HG03378 (cell line): ENCODE results near the gene CRIM1.
"Not testable (repeated sequence)": the region's sequence is repeated elsewhere in the genome, so short reads cannot be mapped to it uniquely, and the experiment has no call there.

Experiments
- ATAC-seq: cut with Tn5 transposase; IDR thresholded peaks from one replicate; pipeline ENCODE4 v1.9.1; 2021; ENCODE audit warnings: mild to moderate bottlenecking, moderate library complexity; ENCODE audit not compliant: unreplicated experiment

Gene CRIM1

GRCh38 chr2:36355151-36355889, at the start of gene CRIM1:
Gene CRIM1 (plus strand): TSS chr2:36355778. CDS start chr2:36356293, 515 bp downstream.
- no peak for ATAC-seq

DNA sequence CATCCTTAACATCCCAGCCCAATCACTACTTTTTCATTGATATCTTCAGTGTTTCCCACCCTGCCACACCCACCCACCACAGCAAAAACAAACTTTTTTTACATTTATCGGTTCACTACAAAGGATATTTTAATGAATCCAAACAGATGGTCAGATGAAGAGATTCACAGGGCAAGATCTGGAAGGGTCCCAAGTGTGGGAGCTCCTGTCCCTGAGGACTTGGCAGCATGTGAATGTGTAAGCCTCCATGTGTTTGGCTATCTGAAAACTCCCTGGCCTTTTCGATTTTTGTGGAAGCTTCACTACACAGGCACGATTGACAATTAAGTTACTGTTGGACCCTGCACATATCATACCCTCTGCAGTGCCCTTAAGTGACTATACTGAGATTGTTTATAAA, 48.1 kb upstream of the CRIM1 start:
- no peak for ATAC-seq

DNA sequence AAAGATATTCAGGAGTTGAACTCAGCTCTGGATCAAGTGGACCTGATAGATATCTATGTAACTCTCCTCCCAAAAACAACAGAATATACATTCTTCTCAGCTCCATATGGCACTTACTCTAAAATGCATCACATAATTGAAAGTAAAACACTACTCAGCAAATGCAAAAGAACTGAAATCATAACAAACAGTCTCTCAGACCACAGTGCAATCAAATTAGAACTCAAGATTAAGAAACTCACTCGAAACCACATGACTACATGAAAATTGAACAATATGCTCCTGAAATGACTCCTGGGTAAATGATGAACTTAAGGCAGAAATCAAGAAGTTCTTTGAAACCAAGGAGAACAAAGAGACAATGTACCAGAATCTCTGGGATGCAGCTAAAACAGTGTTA, 45.1 kb upstream of the CRIM1 start:
- ATAC-seq: not testable (repeated sequence)

DNA sequence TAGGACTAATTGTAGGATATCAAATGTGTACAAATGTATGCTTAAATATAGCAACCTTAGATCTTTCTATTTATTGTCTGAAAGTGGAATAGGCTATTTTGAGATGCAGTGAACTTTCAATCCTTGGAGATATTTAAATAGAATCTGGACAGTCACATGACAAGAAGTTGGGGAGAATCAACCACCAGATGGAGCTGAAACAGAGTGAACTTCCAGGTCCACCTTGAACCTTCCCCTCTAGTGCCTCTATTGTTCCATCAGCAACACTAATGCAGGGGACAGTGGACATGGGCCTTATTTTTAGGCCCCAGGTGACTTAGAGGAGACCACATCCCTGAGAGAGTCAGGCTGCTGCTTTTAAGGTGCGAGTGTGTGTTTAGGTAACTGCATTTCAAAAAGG, 37.0 kb upstream of the CRIM1 start:
- no peak for ATAC-seq

DNA sequence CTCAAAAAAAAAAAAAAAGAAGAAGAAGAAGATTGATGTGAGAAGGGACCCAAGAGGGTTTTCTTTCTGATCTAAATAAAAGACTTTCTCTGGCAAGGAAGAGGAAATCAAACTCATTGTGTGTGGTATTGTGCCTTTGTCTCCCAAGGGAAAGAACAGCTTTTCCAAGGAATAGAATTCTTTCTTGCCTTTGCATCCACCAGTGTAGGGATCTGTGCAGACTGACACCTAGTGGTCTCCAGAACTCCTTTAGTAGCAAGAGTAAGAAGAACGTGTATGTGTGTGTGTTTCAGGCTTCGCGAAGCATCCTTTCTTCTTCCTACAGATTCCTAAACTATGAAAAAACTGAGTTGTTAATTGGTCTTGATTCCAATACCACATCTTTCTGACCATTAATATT, 33.5 kb upstream of the CRIM1 start:
- ATAC-seq: no peak

GRCh38 chr2:36326286-36326685, 29.3 kb upstream of the CRIM1 start:
- ATAC-seq: no peak

DNA sequence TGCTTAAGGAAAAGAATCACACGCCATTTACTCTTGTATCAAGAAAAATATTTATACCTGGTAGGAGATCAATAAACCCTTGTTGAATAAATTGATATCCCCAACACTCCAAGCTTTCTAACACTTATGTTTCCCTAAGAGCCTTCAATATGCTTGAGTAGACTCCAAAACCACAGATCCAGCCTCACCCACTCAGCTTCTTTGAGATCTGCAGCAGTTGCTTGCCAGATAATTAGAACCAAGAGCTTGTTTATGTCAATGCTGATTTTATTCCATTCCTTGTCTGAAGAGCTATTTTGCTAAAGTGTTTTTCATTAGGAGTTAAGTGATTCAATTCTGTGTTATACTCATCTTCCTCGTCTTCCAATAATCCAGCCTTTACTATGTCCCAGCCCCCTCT, 26.3 kb upstream of the CRIM1 start:
- no peak for ATAC-seq

DNA sequence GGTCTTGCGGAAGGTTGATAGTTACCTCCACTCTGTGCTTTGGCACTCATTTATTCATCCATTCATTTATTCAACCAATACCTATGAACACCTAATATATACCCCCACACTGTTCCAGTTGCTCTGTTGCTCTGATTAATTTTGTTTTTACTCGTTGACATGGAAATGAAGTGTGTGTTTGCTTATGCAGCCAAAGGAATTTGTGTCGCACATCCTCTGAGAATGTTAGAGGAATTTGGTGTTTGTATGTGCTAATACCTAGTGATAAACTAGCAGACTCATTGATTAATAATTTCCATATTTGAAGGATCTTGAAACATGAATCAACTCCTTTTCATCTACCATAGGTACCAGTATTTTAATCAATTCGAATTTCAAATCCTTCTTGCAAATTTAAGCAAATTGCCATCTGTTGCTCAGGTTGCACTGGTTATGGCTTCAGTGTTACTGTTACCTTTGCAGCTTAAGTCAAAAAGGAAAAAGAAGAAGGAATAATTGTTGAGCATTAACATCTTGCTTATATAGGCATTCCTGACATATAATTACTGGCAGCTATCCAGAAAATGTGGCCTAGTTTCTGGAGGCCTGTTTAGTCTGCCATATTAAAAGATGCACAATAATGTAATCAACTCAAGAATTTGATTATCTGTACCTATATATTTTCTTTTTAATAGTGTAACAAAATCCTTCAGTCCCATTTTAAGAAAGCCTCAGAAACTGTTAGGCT, 25.7 kb upstream of the CRIM1 start:
- no peak for ATAC-seq

- ATAC-seq: no peak
Observed at GRCh38 chr2:36330473-36331395, 24.8 kb upstream of the CRIM1 start.

DNA sequence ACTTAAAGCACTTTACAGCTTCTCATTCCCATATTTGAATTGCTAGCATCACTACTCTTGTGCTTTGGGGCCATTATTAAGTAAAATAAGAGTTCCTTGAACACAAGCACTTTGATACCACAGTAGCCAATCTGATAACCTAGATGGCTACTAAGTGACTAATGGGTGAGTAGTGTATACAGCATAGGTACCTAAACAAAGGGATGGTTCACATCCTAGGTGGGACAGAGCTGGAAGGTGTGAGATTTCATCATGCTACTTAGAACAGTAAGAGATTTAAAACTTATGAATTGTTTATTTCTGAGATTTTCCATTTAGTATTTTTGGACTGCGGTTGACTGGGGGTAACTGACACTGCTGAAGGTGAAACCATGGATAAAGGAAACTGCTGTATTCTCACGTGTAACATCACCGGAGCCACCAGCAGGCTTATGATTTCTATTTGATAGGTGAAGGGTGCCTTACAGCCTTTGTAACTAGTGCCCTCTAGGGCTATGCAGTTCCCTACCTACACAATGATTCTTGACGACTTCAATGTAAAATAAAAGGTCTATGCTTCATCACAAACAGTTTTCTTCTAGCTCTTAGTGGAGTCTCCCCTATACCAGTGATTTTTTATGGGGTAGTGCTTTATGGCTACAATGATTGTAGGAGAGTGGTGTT, 22.1 kb upstream of the CRIM1 start:
- no peak for ATAC-seq

DNA sequence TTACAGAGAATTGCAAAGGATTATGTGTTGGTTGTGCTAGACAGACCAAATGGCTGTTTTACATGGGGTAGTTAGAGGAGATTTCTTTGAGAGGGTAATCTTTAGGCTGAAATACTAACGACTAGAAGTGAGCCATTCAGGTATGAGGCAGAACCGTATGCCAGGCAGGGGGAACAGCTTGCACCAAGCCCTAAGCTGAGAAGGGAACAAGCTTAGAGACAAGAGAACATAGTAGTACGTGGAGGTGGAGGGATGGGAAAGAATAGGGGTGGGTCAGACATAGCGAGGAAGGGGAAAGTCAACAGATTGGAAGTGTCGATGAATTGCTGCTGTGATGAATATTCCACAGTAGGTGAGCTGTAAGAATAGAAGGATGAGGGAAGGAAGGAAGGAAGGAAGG, 20.0 kb upstream of the CRIM1 start:
- no peak for ATAC-seq

- ATAC-seq: no peak
Observed at GRCh38 chr2:36336321-36336720, 19.3 kb upstream of the CRIM1 start.

DNA sequence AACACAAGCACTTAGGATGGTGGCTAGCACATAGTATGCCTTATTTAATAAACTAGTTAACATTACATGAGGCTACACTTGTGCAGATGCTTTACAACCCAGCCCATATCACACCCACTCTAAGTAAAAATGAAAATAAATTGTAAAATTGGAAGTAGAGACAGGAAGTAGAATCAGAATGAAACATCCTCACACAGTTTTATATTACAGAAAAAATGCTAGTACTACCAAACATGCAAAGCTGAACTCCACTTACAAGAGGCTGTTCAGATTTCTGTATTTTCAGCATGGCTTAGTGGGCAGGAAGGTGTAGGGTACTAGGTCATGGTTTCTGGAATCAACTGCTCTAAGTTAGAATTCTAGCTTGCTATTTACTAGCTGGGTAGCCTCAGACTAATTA, 18.2 kb upstream of the CRIM1 start:
- peak; percentile 60 for ATAC-seq

- no peak for ATAC-seq
Observed at GRCh38 chr2:36338124-36338826, 17.3 kb upstream of the CRIM1 start.

DNA sequence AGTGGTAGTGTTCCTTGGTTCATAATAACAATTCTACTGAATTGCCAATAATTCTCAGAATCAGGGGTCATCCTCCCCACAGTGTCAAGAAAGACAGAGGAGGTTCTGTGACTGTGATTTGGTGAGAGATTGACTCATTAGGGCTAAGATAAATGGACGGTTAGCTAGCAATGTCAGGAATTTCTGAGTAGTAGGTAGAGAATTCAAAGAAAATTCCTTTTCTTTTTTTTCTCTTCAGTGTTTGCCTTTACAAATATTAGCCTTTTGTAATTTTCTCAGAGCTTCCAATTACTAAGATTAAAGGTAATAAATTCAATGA, 16.8 kb upstream of the CRIM1 start:
- ATAC-seq: no peak

DNA sequence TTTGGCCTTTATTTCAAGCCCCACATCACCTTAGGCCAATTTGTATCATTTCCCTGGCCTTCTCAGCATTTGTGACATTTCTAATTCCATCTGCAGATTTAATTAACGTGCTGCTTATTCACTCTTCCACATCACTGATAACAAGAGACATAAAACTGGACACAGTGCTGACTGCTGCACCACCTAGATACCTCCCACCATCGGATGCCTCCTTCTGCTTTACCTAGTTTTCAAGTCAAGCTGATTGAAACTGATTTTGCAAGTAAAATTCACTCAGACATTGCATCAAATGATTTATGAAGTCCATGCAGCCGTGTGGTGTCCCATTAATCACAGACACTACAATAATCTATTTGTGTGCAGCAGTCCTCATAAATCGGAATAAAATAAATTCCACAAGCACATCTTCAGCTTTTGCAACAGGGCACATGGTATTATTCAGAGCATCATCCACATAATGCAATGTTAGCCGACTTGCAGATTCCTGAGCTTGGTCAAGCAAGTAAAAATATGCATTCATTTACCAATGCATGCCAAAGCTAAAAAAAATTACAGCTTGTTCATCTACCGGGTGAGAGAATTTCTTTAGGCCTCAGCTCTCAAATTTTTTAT, 15.9 kb upstream of the CRIM1 start:
- no peak for ATAC-seq

- no peak for ATAC-seq
Observed at GRCh38 chr2:36343606-36344005, 12.0 kb upstream of the CRIM1 start.

DNA sequence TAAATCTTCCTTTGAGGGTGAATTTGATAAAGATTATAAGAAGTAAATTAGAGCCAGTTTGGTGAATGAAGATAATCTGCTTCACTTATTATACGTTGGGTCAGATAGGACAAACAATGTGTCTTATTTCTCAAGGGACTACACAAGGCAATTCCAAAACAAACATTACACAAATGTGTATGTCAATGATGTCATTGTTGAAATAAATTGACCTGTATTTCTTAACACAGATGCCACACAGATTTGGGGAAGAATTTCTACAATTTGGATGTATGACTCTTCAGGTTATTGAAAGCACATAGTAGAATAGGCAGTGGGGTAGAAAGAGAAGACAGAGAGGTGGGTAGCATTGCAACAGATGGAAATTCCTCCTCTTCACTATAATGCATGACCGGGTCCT, 6.9 kb upstream of the CRIM1 start:
- no peak for ATAC-seq

DNA sequence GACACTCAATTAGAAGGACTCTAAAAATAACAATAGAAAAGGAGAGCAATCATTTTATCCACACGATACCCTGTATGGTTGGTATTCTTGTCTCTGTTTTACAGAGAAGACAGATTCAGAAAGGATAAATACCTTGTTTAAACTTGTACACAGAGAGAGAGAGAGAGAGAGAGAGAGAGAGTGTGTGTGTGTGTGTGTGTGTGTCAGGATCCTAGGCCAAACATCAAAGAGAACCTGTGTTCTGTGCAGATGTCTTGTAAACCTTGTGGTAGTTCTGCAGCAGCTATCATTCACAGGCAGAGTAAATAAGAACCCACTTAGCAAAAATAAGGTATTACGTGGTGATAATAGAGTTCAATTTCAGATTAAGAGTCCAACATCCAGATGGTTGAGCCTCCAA, 4.3 kb upstream of the CRIM1 start:
- ATAC-seq: no peak

GRCh38 chr2:36351736-36352349, 3.7 kb upstream of the CRIM1 start:
- ATAC-seq: no peak
